Peyer's patch (tissue), 4 donors: ENCODE measurements around the gene PXDN.

ENCODE experiments used
- CTCF ChIP-seq, 6 experiments: fragments of 450-650 bp in 4 of 6; fragments of 200-600 bp in 2 of 6; sonication (generic) in 1 of 6; IDR thresholded peaks; one replicate each; pipeline ENCODE4 v1.5.1; 2017 to 2019; ENCODE audit warnings: antibody characterized with exemption in 6 of 6, mild to moderate bottlenecking in 3 of 6, moderate library complexity in 1 of 6
- POLR2A ChIP-seq, 2 donors: fragments of 450-650 bp; IDR thresholded peaks; one replicate each; pipeline ENCODE4 v1.5.1; 2017; ENCODE audit warnings: antibody characterized with exemption in 2 of 2, mild to moderate bottlenecking in 2 of 2, moderate library complexity in 2 of 2

- TF ChIP-seq CTCF (IDR thresholded peaks at IDR 0.05) (no peak), POLR2A (IDR thresholded peaks at IDR 0.05) (no peak)
These were observed 152.9 kb downstream of the PXDN start for GRCh38 chr2:1591461-1591770.
